H9 (cell line): Measurements from ENCODE around the gene NEMP1. TPM values are rescaled to one million over a fixed set of nuclear protein-coding genes. Genes with fewer than 3 reads are reported as not detected.

Source experiments
- DNase-seq: peaks from one replicate; pipeline ENCODE4 v3.0.0-alpha.2; 2017
- H2AFZ ChIP-seq: one replicate; pipeline ENCODE4 v1.6.1; 2013; ENCODE audit warnings: mild to moderate bottlenecking, low read length, control low read depth, moderate library complexity
- H2AK5ac ChIP-seq: 2 replicates; pipeline ENCODE4 v1.6.1; 2013; ENCODE audit warnings: low read length, control low read depth, mixed read lengths; ENCODE audit not compliant: insufficient read length
- H2BK120ac ChIP-seq: one replicate; pipeline ENCODE4 v1.6.1; 2013; ENCODE audit warnings: low read depth, mild to moderate bottlenecking, low read length, control low read depth, inconsistent platforms; ENCODE audit not compliant: poor library complexity, severe bottlenecking
- H2BK12ac ChIP-seq: 2 replicates; pipeline ENCODE4 v1.6.1; 2013; ENCODE audit warnings: low read length, control low read depth, mixed read lengths, low read depth; ENCODE audit not compliant: insufficient read length
- H2BK15ac ChIP-seq: 2 replicates; pipeline ENCODE4 v1.6.1; 2013; ENCODE audit warnings: low read depth, low read length, control low read depth
- H2BK20ac ChIP-seq: one replicate; pipeline ENCODE4 v1.6.1; 2013; ENCODE audit warnings: low read depth, mild to moderate bottlenecking, low read length, control low read depth, inconsistent platforms; ENCODE audit not compliant: poor library complexity, severe bottlenecking
- H2BK5ac ChIP-seq: 2 replicates; pipeline ENCODE4 v1.6.1; 2013; ENCODE audit warnings: low read length, control low read depth, mixed read lengths; ENCODE audit not compliant: insufficient read length
- H3K14ac ChIP-seq: 2 replicates; pipeline ENCODE4 v1.6.1; 2013; ENCODE audit warnings: low read length, control low read depth; ENCODE audit not compliant: insufficient read depth
- H3K18ac ChIP-seq: 2 replicates; pipeline ENCODE4 v1.6.1; 2013; ENCODE audit warnings: low read depth, mild to moderate bottlenecking, mixed read lengths, low read length, control low read depth; ENCODE audit not compliant: insufficient read length
- H3K23ac ChIP-seq: 2 replicates; pipeline ENCODE4 v1.6.1; 2013; ENCODE audit warnings: low read length, control low read depth, mixed read lengths, low read depth; ENCODE audit not compliant: insufficient read length
- H3K23me2 ChIP-seq: 2 replicates; pipeline ENCODE4 v1.6.1; 2013; ENCODE audit warnings: low read depth, mild to moderate bottlenecking, mixed read lengths, low read length, control low read depth; ENCODE audit not compliant: insufficient read length, poor library complexity, severe bottlenecking
- H3K27ac ChIP-seq: 2 replicates; pipeline ENCODE4 v1.5.1; 2013; ENCODE audit warnings: low read length, control low read depth, mixed read lengths, low read depth; ENCODE audit not compliant: insufficient read length
- H3K27me3 ChIP-seq: 2 replicates; pipeline ENCODE4 v1.6.1; 2013; ENCODE audit warnings: low read length, control low read depth, inconsistent platforms; ENCODE audit not compliant: insufficient read depth
- H3K4ac ChIP-seq: 2 replicates; pipeline ENCODE4 v1.6.1; 2013; ENCODE audit warnings: low read depth, mild to moderate bottlenecking, control low read depth, inconsistent platforms, low read length, moderate library complexity
- H3K4me1 ChIP-seq: 2 replicates; pipeline ENCODE4 v1.6.1; 2013; ENCODE audit warnings: low read length, control low read depth, inconsistent platforms; ENCODE audit not compliant: insufficient read depth
- H3K4me2 ChIP-seq: 2 replicates; pipeline ENCODE4 v1.6.1; 2013; ENCODE audit warnings: low read length, control low read depth, mixed read lengths; ENCODE audit not compliant: insufficient read length, insufficient read depth
- H3K56ac ChIP-seq: 2 replicates; pipeline ENCODE4 v1.6.1; 2013; ENCODE audit warnings: low read depth, mild to moderate bottlenecking, mixed read lengths, low read length, control low read depth; ENCODE audit not compliant: insufficient read length
- H3K79me1 ChIP-seq: 2 replicates; pipeline ENCODE4 v1.6.1; 2013; ENCODE audit warnings: low read depth, mild to moderate bottlenecking, moderate library complexity, low read length, control low read depth, inconsistent platforms; ENCODE audit not compliant: insufficient read depth, poor library complexity, severe bottlenecking
- H3K79me2 ChIP-seq: 2 replicates; pipeline ENCODE4 v1.6.1; 2013; ENCODE audit warnings: low read length, control low read depth, inconsistent platforms; ENCODE audit not compliant: insufficient read depth
- H3K9ac ChIP-seq: 2 replicates; pipeline ENCODE4 v1.6.1; 2013; ENCODE audit warnings: low read length, control low read depth, mixed read lengths; ENCODE audit not compliant: insufficient read length; ENCODE audit errors: extremely low read depth
- H3K9me3 ChIP-seq: one replicate; pipeline ENCODE4 v1.6.1; 2013; ENCODE audit warnings: low read depth, low read length, inconsistent platforms; ENCODE audit not compliant: control insufficient read depth
- H3T11ph ChIP-seq: one replicate; pipeline ENCODE4 v1.6.1; 2013; ENCODE audit warnings: mild to moderate bottlenecking, low read length, control low read depth, inconsistent platforms
- H4K20me1 ChIP-seq: one replicate; pipeline ENCODE4 v1.6.1; 2013; ENCODE audit not compliant: control insufficient read depth, insufficient read length, insufficient read depth
- H4K5ac ChIP-seq: 2 replicates; pipeline ENCODE4 v1.6.1; 2013; ENCODE audit warnings: low read depth, mild to moderate bottlenecking, mixed read lengths, low read length, control low read depth; ENCODE audit not compliant: insufficient read length
- H4K8ac ChIP-seq: replicated peaks from 2 replicates; pipeline ENCODE4 v1.6.1; 2013; ENCODE audit warnings: low read length, control low read depth, mixed read lengths, low read depth; ENCODE audit not compliant: insufficient read length
- H4K91ac ChIP-seq: 2 replicates; pipeline ENCODE4 v1.6.1; 2013; ENCODE audit warnings: low read depth, mild to moderate bottlenecking, moderate library complexity, mixed read lengths, low read length, control low read depth; ENCODE audit not compliant: insufficient read length
- H3K27ac Mint-ChIP-seq, 3 experiments: 2 replicates in 2 of 3; 3 replicates in 1 of 3; pipeline ENCODE4 v1.8.0; 2020 to 2021; ENCODE audit warnings: mixed read lengths in 3 of 3, mild to moderate bottlenecking in 1 of 3, moderate library complexity in 1 of 3
- H3K27me3 Mint-ChIP-seq: 2 replicates; pipeline ENCODE4 v1.8.0; 2021; ENCODE audit warnings: low read depth, mild to moderate bottlenecking, moderate library complexity, mixed read lengths
- H3K36me3 Mint-ChIP-seq, 3 experiments: 2 replicates in 2 of 3; 3 replicates in 1 of 3; pipeline ENCODE4 v1.8.0; 2020 to 2021; ENCODE audit warnings: low read depth in 3 of 3, mixed read lengths in 3 of 3; ENCODE audit not compliant: insufficient read depth in 1 of 3
- H3K4me1 Mint-ChIP-seq, 2 experiments: 2 replicates each; pipeline ENCODE4 v1.8.0; 2020; ENCODE audit warnings: mixed read lengths in 2 of 2
- H3K4me3 Mint-ChIP-seq, 2 experiments: 2 replicates in 1 of 2; 3 replicates in 1 of 2; pipeline ENCODE4 v1.8.0; 2020 to 2021; ENCODE audit warnings: mild to moderate bottlenecking in 2 of 2, mixed read lengths in 2 of 2, moderate library complexity in 1 of 2
- H3K9me3 Mint-ChIP-seq, 2 experiments: 2 replicates in 1 of 2; 3 replicates in 1 of 2; pipeline ENCODE4 v1.8.0; 2020; ENCODE audit warnings: mild to moderate bottlenecking in 2 of 2, mixed read lengths in 2 of 2, moderate library complexity in 1 of 2
- CTCF ChIP-seq: fragments of 200-600 bp; sonication (generic); conservative IDR thresholded peaks from 3 replicates; pipeline ENCODE4 v1.8.0; 2021; ENCODE audit warnings: antibody characterized with exemption, mild to moderate bottlenecking
- WGBS: extraction: QIAGEN DNeasy Blood & Tissue Kit; methylation state at CpG from one replicate; pipeline ENCODE4 v1.1.7; 2013; ENCODE audit warnings: missing lambda C conversion rate, low lambda C conversion rate, mixed read lengths; ENCODE audit not compliant: insufficient read length; ENCODE audit errors: extremely low coverage; 5-methylcytosine and 5-hydroxymethylcytosine counted together
- total RNA-seq: library from RNA; stranded (reverse); gene quantifications from 2 replicates; pipeline ENCODE4 v1.2.1, GENCODE V29; 2021

The NEMP1 gene
- total RNA-seq, 1 experiment from 2014 or later: 50.1 TPM

GRCh38 chr12:57033431-57033830 lies 45.2 kb downstream of the NEMP1 start:
- WGBS: no CpG with 5 or more reads among the region's 3 CpGs
- no peaks in the 10 kb centered on the region for H3K9me3 Mint-ChIP-seq

More at GRCh38 chr12:57033431-57033830, 45.2 kb downstream of the NEMP1 start:
- no peaks in the 10 kb centered on the region for H3K79me2 ChIP-seq
- no peaks in the 10 kb centered on the region for H3K27me3 ChIP-seq
- H2BK15ac ChIP-seq: no peak overlapping the region
- no peaks in the 10 kb centered on the region for H3K9me3 ChIP-seq
- Mint-ChIP-seq H3K4me3 (no peak overlapping the region), H3K4me1 (peaks cover 20 to 23% of the 10 kb centered on the region in 2 experiments), H3K27ac (no peak overlapping the region), H3K27me3 (peaks cover 2% of the 10 kb centered on the region; the same call in 1 of the 2 replicates), H3K36me3 (peaks cover 0 to 2% (median 0%) of the 10 kb centered on the region in 3 experiments; a peak in 1 of 7 replicates)
- no peak overlapping the region for H3K9ac ChIP-seq
- no peaks in the 10 kb centered on the region for H3K79me1 ChIP-seq
- no peak overlapping the region for H2AK5ac ChIP-seq
- no peak overlapping the region for H3T11ph ChIP-seq
- no peak overlapping the region for H3K4ac ChIP-seq
- no peak overlapping the region for H3K23ac ChIP-seq
- H3K14ac ChIP-seq: no peak overlapping the region
- no peak overlapping the region for H3K56ac ChIP-seq
- no peak overlapping the region for H4K8ac ChIP-seq
- H3K27ac ChIP-seq: no peak overlapping the region
- TF ChIP-seq CTCF: no peak
- H3K23me2 ChIP-seq: no peaks in the 10 kb centered on the region
- no peak overlapping the region for H4K5ac ChIP-seq
- H2BK20ac ChIP-seq: no peak overlapping the region
- no peak overlapping the region for H2BK120ac ChIP-seq
- H4K20me1 ChIP-seq: no peaks in the 10 kb centered on the region
- no peak overlapping the region for H4K91ac ChIP-seq
- no peak overlapping the region for H2BK5ac ChIP-seq
- no peaks in the 10 kb centered on the region for H3K4me1 ChIP-seq
- H3K4me2 ChIP-seq: no peak overlapping the region
- no peak overlapping the region for H2AFZ ChIP-seq
- no peak for DNase-seq
- no peak overlapping the region for H3K18ac ChIP-seq
- no peak overlapping the region for H2BK12ac ChIP-seq
